Caco-2 (cell line): ENCODE results near the gene FBLN7. TPM values are rescaled to one million over a fixed set of nuclear protein-coding genes. Genes with fewer than 3 reads are reported as not detected.

Experiments
- BruUV-seq: library from RNA; stranded (reverse); fragments of 400-500 nt; replicated peaks from 2 replicates; lab custom pipeline; 2021; lab: Mats Ljungman, UMichigan
- CTCF ChIA-PET: fragments of 300-600 bp; sonication (Branson Sonifier 250); formaldehyde crosslinking; loops from one replicate; lab custom pipeline; 2022; ENCODE audit warnings: antibody characterized with exemption; lab: Charles Lee
- POLR2A ChIA-PET: fragments of 300-600 bp; sonication (Branson Sonifier 250); formaldehyde crosslinking; loops from one replicate; lab custom pipeline; 2022; ENCODE audit warnings: antibody characterized with exemption; lab: Charles Lee
- DNase-seq, 2 experiments: peaks; one replicate each; pipeline versions ENCODE4 v3.0.0 to v3.0.0-alpha.2; 2020 to 2022
- H3K27me3 ChIP-seq: replicated peaks from 2 replicates; pipeline ENCODE4 v1.6.0; 2011; ENCODE audit warnings: low read length; ENCODE audit not compliant: control insufficient read depth, insufficient read depth
- H3K36me3 ChIP-seq: 2 replicates; pipeline ENCODE4 v1.5.1; 2011; ENCODE audit warnings: low read length; ENCODE audit not compliant: control insufficient read depth, insufficient read depth
- H3K4me1 ChIP-seq: fragments of 250-450 bp; sonication (Bioruptor Pico); 2 replicates; pipeline ENCODE4 v1.5.1; 2020; ENCODE audit warnings: mild to moderate bottlenecking
- H3K4me3 ChIP-seq: 2 replicates; pipeline ENCODE4 v1.5.1; 2011; ENCODE audit warnings: low read depth, mild to moderate bottlenecking, control low read depth, low read length
- H3K9me3 ChIP-seq: fragments of 250-450 bp; sonication (Bioruptor Pico); 2 replicates; pipeline ENCODE4 v1.5.1; 2020; ENCODE audit warnings: mild to moderate bottlenecking, moderate library complexity
- H3K27ac Mint-ChIP-seq: one replicate; pipeline ENCODE4 v1.8.0; 2022; ENCODE audit warnings: mixed read lengths; ENCODE audit not compliant: unreplicated experiment
- H3K27me3 Mint-ChIP-seq: one replicate; pipeline ENCODE4 v1.8.0; 2022; ENCODE audit warnings: mixed read lengths; ENCODE audit not compliant: insufficient read depth, unreplicated experiment
- H3K36me3 Mint-ChIP-seq: one replicate; pipeline ENCODE4 v1.8.0; 2022; ENCODE audit warnings: mild to moderate bottlenecking, mixed read lengths; ENCODE audit not compliant: insufficient read depth, unreplicated experiment
- H3K4me1 Mint-ChIP-seq: one replicate; pipeline ENCODE4 v1.8.0; 2022; ENCODE audit warnings: low read depth, mixed read lengths; ENCODE audit not compliant: unreplicated experiment
- H3K4me3 Mint-ChIP-seq: one replicate; pipeline ENCODE4 v1.8.0; 2022; ENCODE audit warnings: mild to moderate bottlenecking, moderate library complexity, mixed read lengths; ENCODE audit not compliant: unreplicated experiment
- H3K9me3 Mint-ChIP-seq: one replicate; pipeline ENCODE4 v1.8.0; 2022; ENCODE audit warnings: mixed read lengths; ENCODE audit not compliant: unreplicated experiment
- CTCF ChIP-seq, 2 experiments: fragments of 200-600 bp in 1 of 2; IDR thresholded peaks; 1 replicate in 1 of 2; 2 replicates in 1 of 2; pipeline versions ENCODE4 v1.5.1 to v1.8.0; 2011 to 2022; ENCODE audit warnings: antibody characterized with exemption in 1 of 2, control low read depth in 1 of 2, inconsistent platforms in 1 of 2, low read depth in 1 of 2, low read length in 1 of 2, mild to moderate bottlenecking in 1 of 2, moderate library complexity in 1 of 2; ENCODE audit not compliant: insufficient read depth in 1 of 2, severe bottlenecking in 1 of 2, unreplicated experiment in 1 of 2
- intact Hi-C: fragments of 100-400 bp; cut with micrococcal nuclease; formaldehyde crosslinking; loops from one replicate; pipeline ENCODE4 v1.10.0; 2022; ENCODE audit not compliant: unreplicated experiment
- total RNA-seq: library from RNA; stranded (reverse); gene quantifications from 2 replicates; pipeline ENCODE4 v1.2.3, GENCODE V29; 2022

FBLN7 gene
- total RNA-seq, 1 experiment from 2014 or later, result 0.59 TPM

GRCh38 chr2:112156152-112156986, 18.2 kb downstream of the FBLN7 start:
- Mint-ChIP-seq H3K9me3 (no peaks in the 10 kb centered on the region), H3K4me3 (no peak overlapping the region), H3K4me1 (no peaks in the 10 kb centered on the region), H3K36me3 (no peaks in the 10 kb centered on the region), H3K27me3 (no peaks in the 10 kb centered on the region), H3K27ac (no peak overlapping the region)
- no peak for TF ChIP-seq CTCF (IDR thresholded peaks at IDR 0.05; ENCODE audit: insufficient read depth in 1 of 2, low read depth in 1 of 2, low read length in 1 of 2, severe bottlenecking in 1 of 2, unreplicated experiment in 1 of 2)
- no TSS peak for BruUV-seq
- ChIA-PET CTCF (interaction anchor here (0.6 kb wide), 1 partner anchor 315 kb away, joined by 3 read pairs; no protein-coding TSS in a partner anchor), POLR2A (no interaction called here)
- Histone ChIP-seq H3K4me1 (no peaks in the 10 kb centered on the region), H3K36me3 (no peaks in the 10 kb centered on the region), H3K4me3 (no peak overlapping the region), H3K9me3 (no peaks in the 10 kb centered on the region), H3K27me3 (no peaks in the 10 kb centered on the region; the same call in 1 of the 2 replicates)
- DNase-seq, result no peak
- intact Hi-C loops, result no loop called here

GRCh38 chr2:112157472-112157871, 19.3 kb downstream of the FBLN7 start:
- no peaks in the 10 kb centered on the region for H3K27me3 Mint-ChIP-seq
- POLR2A ChIA-PET, result no interaction called here
- no TSS peak for BruUV-seq
- H3K27me3 ChIP-seq, result no peaks in the 10 kb centered on the region; the same call in 1 of the 2 replicates
- H3K9me3 Mint-ChIP-seq, result no peaks in the 10 kb centered on the region
- H3K9me3 ChIP-seq, result no peaks in the 10 kb centered on the region
- no peak overlapping the region for H3K4me3 Mint-ChIP-seq
- no peaks in the 10 kb centered on the region for H3K4me1 Mint-ChIP-seq
- H3K27ac Mint-ChIP-seq, result no peak overlapping the region
- intact Hi-C loops, result no loop called here
- DNase-seq, result no peak
- H3K36me3 ChIP-seq, result no peaks in the 10 kb centered on the region
- H3K4me1 ChIP-seq, result no peaks in the 10 kb centered on the region
- no peaks in the 10 kb centered on the region for H3K36me3 Mint-ChIP-seq
- TF ChIP-seq CTCF (IDR thresholded peaks at IDR 0.05; ENCODE audit: insufficient read depth in 1 of 2, low read depth in 1 of 2, low read length in 1 of 2, severe bottlenecking in 1 of 2, unreplicated experiment in 1 of 2), result no peak
- CTCF ChIA-PET, result no interaction called here
- H3K4me3 ChIP-seq, result no peak overlapping the region

- H3K36me3 ChIP-seq, result no peaks in the 10 kb centered on the region
- intact Hi-C loops, result no loop called here
- H3K9me3 Mint-ChIP-seq, result no peaks in the 10 kb centered on the region
- no peak overlapping the region for H3K4me3 ChIP-seq
- no peaks in the 10 kb centered on the region; the same call in 1 of the 2 replicates for H3K27me3 ChIP-seq
- TF ChIP-seq CTCF (IDR thresholded peaks at IDR 0.05; ENCODE audit: insufficient read depth in 1 of 2, low read depth in 1 of 2, low read length in 1 of 2, severe bottlenecking in 1 of 2, unreplicated experiment in 1 of 2), result no peak
- H3K4me1 ChIP-seq, result no peaks in the 10 kb centered on the region
- no peak for DNase-seq
- no peaks in the 10 kb centered on the region for H3K9me3 ChIP-seq
- no peak overlapping the region for H3K4me3 Mint-ChIP-seq
- H3K36me3 Mint-ChIP-seq, result no peaks in the 10 kb centered on the region
- H3K27me3 Mint-ChIP-seq, result peaks cover 2% of the 10 kb centered on the region
- no TSS peak for BruUV-seq
- no peaks in the 10 kb centered on the region for H3K4me1 Mint-ChIP-seq
- CTCF ChIA-PET, result no interaction called here
- POLR2A ChIA-PET, result interaction anchor here (0.6 kb wide), 1 partner anchor 203 kb away, joined by 3 read pairs; no protein-coding TSS in a partner anchor
- H3K27ac Mint-ChIP-seq, result no peak overlapping the region
Observed at GRCh38 chr2:112159454-112159921, 21.3 kb downstream of the FBLN7 start.
